CD1c-positive myeloid dendritic cell (primary cell): ENCODE results near the gene FYB1.
"Not testable (repeated sequence)": the region's sequence is repeated elsewhere in the genome, so short reads cannot be mapped to it uniquely, and the experiment has no call there.

Experiments
- DNase-seq: peaks from one replicate; pipeline ENCODE4 v3.0.0-alpha.2; 2016; ENCODE audit errors: extremely low spot score

The FYB1 gene

DNA sequence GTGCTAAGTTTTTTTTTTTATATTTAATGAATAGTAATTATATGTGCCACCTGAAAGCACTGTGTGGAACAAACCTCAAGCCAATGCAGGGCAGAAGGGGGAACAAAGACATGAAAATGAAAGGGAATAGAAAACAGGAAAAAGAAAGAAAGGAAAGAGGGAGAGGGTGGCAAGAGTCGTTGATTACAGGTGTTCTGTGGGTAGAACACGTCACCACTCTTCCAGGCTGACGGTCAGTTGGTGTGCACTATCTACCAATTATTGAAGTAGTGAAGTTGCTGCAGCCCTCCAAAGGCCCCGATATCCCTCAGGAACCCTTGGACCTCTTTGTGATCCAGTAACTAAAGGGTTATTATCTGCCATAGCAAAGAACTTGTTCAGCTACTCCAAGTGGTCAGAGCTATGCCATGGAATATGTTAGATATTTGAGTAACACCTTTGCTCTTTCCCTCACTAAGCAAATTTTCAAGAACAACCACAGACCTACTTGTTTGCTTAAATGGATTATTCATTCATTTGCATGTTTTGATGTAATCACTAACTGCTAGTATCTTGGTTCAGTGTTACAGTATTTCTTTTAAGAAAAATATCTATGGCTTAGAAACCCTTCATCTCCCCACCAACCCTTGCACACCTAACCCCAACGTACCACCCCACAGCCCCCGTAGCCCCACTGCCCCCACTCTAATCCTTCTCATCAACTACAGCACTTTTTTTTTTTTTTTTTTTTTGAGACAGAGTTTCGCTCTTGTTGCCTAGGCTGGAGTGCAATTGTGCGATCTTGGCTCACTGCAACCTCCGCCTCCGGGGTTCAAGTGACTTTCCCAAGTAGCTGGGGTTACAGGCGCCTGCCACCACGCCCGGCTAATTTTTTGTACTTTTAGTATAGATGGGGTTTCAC lies 31.3 kb downstream of the FYB1 start:
- no peak for DNase-seq

DNA sequence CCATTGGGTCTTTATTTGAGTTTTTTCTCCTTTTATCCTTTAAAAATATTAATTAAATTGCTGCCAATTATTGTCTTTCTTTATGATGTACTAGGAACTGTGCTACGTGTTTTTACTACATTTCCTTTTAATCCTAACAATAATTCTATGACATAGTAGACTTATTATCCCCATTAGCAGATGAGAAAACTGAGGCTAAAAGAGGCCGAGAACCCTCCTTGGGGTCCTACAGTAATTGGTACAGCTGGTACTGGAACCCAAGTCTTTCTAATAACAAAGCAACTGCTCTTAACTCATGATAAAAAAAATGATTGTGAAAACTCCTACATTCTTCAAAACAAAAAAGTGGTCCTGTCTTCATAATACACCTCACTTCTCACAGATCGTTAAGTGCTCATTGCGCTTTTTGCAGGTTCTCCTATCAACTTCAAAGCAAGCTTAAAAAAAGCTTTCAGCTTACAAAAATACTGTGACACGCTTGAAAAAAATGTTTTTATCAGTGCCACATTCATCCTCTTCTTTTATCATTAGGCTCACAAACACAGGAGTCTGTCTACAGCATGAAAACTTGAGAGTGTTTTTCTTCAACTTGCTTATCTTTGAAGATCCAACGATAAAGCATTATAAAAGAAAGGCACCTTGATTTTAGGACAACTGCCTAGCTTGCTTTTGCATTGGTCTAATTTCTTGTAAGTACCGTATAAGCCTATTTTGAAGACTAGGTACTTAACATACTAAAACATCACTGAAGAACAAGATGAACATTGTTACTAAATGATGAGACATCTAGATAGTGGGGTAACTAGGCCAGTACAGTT lies 32.4 kb downstream of the FYB1 start:
- DNase-seq, result no peak

DNA sequence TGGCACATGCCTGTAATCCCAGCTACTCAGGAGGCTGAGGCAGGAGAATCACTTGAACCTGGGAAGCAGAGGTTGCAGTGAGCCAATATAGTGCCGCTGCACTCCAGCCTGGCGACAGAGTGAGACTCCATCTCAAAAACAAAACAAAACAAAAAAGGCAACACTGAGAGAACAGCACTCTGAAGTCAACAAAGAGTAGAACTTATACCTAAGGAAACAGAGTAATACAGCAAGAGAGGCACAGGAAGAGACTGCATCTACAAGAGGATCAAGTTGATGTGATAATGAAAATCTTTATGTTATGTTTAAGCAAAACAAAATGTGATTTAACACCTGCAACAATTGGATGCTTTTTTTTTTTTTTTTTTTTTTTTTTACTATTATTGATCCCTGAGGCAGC lies 33.1 kb downstream of the FYB1 start:
- no peak for DNase-seq

DNA sequence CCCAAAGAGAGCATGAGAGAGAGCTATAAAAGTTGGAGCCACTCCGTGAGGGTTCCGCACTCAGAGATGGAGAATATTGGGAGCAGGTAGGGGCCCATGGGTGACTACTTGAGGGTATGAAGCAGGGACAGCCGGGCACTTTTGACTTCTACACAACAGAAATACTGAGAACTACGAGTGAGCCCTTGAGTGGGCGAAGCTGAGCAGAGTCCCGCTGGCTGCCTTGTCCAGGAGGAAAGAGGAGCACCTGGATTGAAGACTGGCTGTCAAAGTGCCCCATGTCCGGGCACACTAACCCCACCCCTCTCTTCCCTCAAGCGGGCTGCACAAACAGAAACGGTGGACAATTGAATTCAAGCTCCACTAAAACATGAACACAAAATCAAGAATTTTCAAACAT lies 33.6 kb downstream of the FYB1 start:
- DNase-seq, result no peak

GRCh38 chr5:39179561-39179960 lies 39.8 kb downstream of the FYB1 start:
- not testable (repeated sequence) for DNase-seq

DNA sequence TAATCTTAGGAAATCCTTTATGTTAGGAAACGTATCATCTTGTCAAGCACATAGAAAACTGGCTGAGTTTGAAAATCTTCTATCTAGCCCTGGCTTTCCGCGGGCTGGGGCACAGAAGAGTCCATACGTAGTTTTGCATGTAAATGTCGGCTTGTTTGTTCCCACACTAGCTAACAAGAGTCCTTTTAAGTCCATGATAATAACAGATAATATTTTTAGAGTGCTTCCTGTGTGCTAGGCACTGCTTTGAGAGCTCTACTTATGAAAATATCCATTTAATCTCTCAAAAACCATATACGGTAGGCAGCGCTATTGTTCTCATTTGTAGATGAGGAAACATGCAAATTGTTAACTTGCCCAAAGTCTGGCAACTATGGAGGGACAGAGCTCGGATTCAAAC lies 40.5 kb downstream of the FYB1 start:
- DNase-seq, result no peak

DNA sequence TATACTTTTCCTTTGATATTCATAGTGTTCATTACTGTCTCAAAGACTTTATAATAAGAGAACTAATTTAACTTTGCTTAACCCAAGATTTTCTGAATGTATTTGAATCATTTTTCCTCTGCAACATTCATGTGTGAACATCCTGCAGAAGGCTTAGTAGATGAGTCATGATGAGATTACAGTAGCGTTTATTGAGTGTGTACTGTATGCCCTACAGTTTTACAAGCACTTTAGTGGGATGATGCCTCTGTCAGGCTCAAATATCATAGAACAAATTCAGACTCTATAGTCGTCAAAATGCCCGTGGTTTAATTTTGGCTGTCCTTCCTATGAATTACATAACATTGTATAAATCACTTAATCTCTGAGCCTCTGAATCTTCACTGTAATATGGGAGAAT lies 41.2 kb downstream of the FYB1 start:
- DNase-seq, result peak; percentile 56

- peak; percentile 82 for DNase-seq
Observed at GRCh38 chr5:39177631-39177964, 41.8 kb downstream of the FYB1 start.

DNA sequence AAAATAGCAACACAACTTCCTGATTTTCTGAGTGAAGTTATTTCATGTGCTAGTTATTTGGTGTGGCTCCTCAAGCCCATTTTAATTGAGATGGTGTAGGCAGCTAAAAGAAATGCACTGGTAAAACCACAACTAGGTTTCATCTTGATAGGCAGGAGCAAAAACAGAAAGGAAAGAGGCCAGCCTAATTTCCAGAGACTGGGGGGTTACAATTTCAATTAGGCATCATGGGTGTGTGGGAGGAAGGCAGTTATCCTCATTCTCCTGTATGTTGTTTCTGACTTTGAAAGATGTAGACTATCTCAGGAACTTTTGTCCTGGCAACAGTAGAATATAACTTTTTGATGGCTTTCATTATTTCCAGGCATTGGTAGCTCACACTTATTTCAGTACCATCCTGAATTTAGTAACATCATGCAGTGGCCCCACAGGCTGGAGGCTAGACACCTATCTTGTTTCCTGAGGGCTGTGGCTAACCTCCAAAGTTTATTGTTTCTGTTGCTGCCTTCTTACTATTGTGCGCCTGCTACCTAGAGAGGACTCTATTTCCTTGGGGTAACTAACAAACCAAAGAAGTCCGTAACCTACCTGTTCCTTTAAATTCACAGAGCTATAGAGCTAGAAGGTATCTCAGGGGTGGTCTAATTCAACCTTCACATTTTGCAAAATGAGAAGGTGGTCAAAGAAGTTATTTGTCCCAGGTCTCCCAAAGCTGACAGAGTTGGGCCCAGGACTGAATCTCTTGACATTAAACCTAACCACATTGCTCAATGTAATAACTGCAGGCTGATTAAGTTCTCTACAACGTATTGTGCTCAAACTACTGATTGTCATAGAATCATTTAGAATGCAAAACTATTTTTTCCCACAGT lies 42.4 kb downstream of the FYB1 start:
- no peak for DNase-seq

GRCh38 chr5:39175273-39175955 lies 43.9 kb downstream of the FYB1 start:
- DNase-seq, result no peak

GRCh38 chr5:39173069-39173468 lies 46.3 kb downstream of the FYB1 start:
- DNase-seq, result no peak

- DNase-seq, result no peak
Observed at GRCh38 chr5:39172593-39172992, 46.8 kb downstream of the FYB1 start.

DNA sequence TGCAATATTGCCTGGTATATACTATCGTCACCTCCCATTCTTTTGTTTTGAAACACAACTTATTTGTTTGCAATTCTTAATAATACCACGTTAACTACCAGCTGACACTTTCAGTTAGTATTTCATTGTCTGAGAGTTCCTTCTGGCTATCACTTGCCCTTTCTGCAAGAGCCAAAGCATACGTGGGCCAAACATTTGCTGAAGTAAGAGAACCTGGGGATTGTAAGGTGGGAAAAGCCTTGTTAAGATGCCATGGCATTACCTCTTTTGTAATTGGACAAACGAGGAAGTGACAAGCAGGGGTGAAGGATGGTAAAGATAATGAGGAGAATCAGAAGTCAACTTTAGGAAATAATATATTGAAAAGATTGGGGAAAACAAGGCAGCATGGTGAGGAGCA lies 47.7 kb downstream of the FYB1 start:
- no peak for DNase-seq

GRCh38 chr5:39169081-39169480 lies 50.3 kb downstream of the FYB1 start:
- DNase-seq, result no peak

DNA sequence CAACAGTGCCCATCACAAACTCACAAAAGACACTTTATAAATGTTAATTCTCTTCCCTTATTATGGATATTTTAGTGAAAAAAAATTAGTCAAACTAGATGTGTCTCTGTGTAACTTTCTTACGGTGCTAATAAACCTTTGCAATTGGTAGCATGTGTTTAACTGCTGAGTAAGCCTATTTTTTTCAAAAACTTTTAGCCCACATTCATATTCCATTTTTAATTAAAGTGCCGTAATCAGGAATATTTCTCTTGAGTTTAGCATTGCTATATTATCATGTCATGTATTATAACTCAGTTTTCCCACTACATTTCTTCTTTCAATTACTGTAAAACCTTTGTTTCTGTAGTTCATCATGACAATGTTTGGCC lies 51.4 kb downstream of the FYB1 start:
- DNase-seq, result no peak

GRCh38 chr5:39167141-39167971 lies 52.0 kb downstream of the FYB1 start:
- DNase-seq, result no peak

GRCh38 chr5:39164529-39165402 lies 54.6 kb downstream of the FYB1 start:
- DNase-seq, result no peak

DNA sequence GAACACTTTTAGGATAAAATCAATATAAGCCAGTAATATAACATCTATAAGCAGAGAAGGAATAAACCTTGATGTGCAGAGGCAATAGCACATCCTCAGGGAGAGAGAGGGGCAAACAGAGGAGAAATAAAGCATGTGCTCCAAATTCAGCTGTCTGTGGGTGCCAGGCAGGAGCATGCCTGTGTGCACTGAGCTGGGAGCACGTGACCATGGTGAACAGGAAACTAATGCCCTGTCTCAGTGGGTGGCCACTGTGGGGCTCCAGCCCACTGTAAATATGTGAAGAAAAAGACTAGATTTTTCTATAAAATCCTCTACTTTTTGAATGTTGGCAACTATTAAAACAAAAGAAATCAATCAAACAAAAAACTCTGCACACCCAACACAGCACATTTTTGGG lies 55.3 kb downstream of the FYB1 start:
- DNase-seq, result peak; percentile 36

DNA sequence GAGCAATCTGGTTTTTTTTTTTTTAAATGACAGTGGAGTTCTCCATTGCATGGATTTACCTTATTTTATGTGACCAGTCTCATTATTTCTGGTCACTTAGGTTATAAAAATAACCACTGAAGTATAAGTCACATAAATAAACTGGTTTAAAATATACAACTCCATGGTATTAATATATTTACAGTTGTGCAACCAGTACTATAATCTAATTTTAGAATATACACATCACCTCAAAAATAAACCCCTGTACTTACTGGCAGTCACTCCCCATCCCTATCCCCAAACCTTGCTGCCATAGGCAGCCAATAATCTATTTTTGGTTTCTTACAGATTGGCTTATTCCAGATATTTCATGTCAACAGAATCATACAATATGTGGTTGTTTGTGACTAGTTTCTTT lies 57.8 kb downstream of the FYB1 start:
- no peak for DNase-seq
